Heart left ventricle (tissue), 13 donors: ENCODE results near the gene PSORS1C1.

Source experiments
- POLR2A ChIP-seq, 2 donors: fragments of 450-650 bp; IDR thresholded peaks; one replicate each; pipeline ENCODE4 v1.6.1; 2017; ENCODE audit warnings: antibody characterized with exemption in 2 of 2, mild to moderate bottlenecking in 2 of 2, moderate library complexity in 2 of 2
- TF ChIP-seq, protein P1 (sequence below), 12 donors: fragments of 200-600 bp; sonication (generic) in 4 of 12; IDR thresholded peaks; one replicate each; pipeline versions ENCODE4 v1.5.0 to v1.8.0; 2018 to 2022; ENCODE audit warnings: antibody characterized with exemption in 12 of 12, mild to moderate bottlenecking in 5 of 12
- donor health status: ischemic (EF 13 %, LVEDD 7.1; RV severe dilation, severe dysfunction).
- donor health status: DM: no; HTN: yes; CAD: no.
- donor health status: DM: no; HTN: no; CAD: no.
- donor health status: ischemic (EF 25% LVEDD 6.9; RV normal size, moderate dysfunction).
- donor health status: ischemic (EF 25% LVEDD 5.7; RV mildly dilated, moderate dysfunction).
- donor health status: ischemic (EF 35%, LVEDD 5.7; RV mildly dilated, moderate dysfunction).
- donor health status: nonischemic (EF 11% LVEDD 7.7; RV severe dilation, severe dysfunction).
- donor health status: DM: yes; HTN: yes; CAD: no.
- donor health status: PGD.
- donor health status: ischemic (EF 29% LVEDD 5.4; RV normal size, mild dysfunction).
- donor health status: nonischemic (EF 23%, LVEDD 6.1; RV moderate dilation, normal function).

DNA sequence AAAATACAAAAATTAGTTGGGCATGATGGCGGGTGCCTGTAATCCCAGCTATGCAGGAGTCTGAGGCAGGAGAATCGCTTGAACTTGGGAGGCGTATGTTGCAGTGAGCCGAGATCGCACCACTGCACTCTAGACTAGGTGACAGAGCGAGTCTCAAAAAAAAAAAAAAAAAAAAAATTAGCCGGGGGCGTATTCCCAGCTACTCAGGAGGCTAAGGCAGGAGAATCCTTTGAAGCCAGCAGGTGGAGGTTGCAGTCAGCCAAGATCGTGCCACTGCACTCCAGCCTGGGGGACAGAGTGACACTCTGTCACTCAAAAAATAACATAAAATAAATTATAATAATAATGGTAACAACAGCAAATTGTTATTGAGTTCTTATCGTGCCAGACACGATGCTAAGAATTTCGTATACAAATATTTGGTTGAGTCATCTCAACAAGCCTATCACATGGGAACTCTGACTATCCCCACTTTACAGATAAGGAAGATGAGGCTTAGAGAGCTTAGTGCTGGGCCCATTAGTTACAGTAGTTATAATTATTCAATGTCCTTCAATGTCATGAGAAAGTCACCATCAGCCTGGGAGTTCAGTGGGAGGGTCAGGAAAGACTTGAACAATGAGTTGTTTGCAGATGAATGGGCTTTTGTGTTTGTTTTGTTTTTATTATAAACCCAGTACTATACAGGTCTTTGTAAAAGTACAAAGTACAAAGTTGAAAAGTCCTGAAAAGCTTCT, 21.7 kb upstream of the PSORS1C1 start:
- TF ChIP-seq POLR2A (IDR thresholded peaks at IDR 0.05), result no peak
- TF ChIP-seq, protein P1, sequence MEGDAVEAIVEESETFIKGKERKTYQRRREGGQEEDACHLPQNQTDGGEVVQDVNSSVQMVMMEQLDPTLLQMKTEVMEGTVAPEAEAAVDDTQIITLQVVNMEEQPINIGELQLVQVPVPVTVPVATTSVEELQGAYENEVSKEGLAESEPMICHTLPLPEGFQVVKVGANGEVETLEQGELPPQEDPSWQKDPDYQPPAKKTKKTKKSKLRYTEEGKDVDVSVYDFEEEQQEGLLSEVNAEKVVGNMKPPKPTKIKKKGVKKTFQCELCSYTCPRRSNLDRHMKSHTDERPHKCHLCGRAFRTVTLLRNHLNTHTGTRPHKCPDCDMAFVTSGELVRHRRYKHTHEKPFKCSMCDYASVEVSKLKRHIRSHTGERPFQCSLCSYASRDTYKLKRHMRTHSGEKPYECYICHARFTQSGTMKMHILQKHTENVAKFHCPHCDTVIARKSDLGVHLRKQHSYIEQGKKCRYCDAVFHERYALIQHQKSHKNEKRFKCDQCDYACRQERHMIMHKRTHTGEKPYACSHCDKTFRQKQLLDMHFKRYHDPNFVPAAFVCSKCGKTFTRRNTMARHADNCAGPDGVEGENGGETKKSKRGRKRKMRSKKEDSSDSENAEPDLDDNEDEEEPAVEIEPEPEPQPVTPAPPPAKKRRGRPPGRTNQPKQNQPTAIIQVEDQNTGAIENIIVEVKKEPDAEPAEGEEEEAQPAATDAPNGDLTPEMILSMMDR (IDR thresholded peaks at IDR 0.05), result no peak
